ENCODE results near the gene ROBO4. TPM values are rescaled to one million over a fixed set of nuclear protein-coding genes. Genes with fewer than 3 reads are reported as not detected.

ROBO4 gene
- total and polyA plus RNA-seq, 7 donors, result 5.4 to 17.5 (median 14.9) TPM

- no peak overlapping the region for H3K4me3 ChIP-seq
- H3K27ac ChIP-seq, result no peak overlapping the region
- peaks cover 0 to 5% of the 10 kb centered on the region in 2 donors for H3K36me3 ChIP-seq (ENCODE audit: insufficient read depth in 1 of 2, low read depth in 1 of 2)
- WGBS, 3 donors, result 37 to 43% (median 40%) methylated on average over 9 of the region's 9 CpGs
- H3K27me3 ChIP-seq (ENCODE audit: insufficient read depth in 3 of 3, low read length in 2 of 3), result peaks cover 0 to 6% (median 0%) of the 10 kb centered on the region in 3 donors
- no peak for TF ChIP-seq CTCF (IDR thresholded peaks at IDR 0.05)
- ATAC-seq (no peak), DNase-seq (no peak)
- peaks cover 5% of the 10 kb centered on the region for H3K4me1 ChIP-seq
- H3K9me3 ChIP-seq, result no peaks in the 10 kb centered on the region
- intact Hi-C loops (cut with DNase I), result no loop called here
These were observed 6.8 kb downstream of the ROBO4 start for GRCh38 chr11:124890683-124891372.

- Histone ChIP-seq H3K9me3 (no peaks in the 10 kb centered on the region), H3K4me3 (no peak overlapping the region), H3K4me1 (peaks cover 5% of the 10 kb centered on the region), H3K27me3 (ENCODE audit: insufficient read depth in 3 of 3, low read length in 2 of 3) (peaks cover 0 to 6% (median 0%) of the 10 kb centered on the region in 3 donors), H3K36me3 (ENCODE audit: insufficient read depth in 1 of 2, low read depth in 1 of 2) (peaks cover 0 to 5% of the 10 kb centered on the region in 2 donors), H3K27ac (no peak overlapping the region)
- intact Hi-C loops (cut with DNase I), result no loop called here
- WGBS, 3 donors, result 92 to 97% (median 97%) methylated on average over 2 of the region's 2 CpGs
- ATAC-seq (no peak), DNase-seq (no peak)
- TF ChIP-seq CTCF (IDR thresholded peaks at IDR 0.05), result no peak
These were observed 7.5 kb downstream of the ROBO4 start for GRCh38 chr11:124890151-124890550.

- 91 to 100% (median 95%) methylated on average over 2 of the region's 2 CpGs for WGBS, 3 donors
These were observed 8.2 kb downstream of the ROBO4 start for GRCh38 chr11:124889191-124890091.

GRCh38 chr11:124887667-124888013 lies 10.0 kb downstream of the ROBO4 start:
- Histone ChIP-seq H3K27ac (no peak overlapping the region), H3K4me1 (peaks cover 5% of the 10 kb centered on the region), H3K9me3 (no peaks in the 10 kb centered on the region), H3K36me3 (ENCODE audit: insufficient read depth in 1 of 2, low read depth in 1 of 2) (no peaks in the 10 kb centered on the region), H3K27me3 (ENCODE audit: insufficient read depth in 3 of 3, low read length in 2 of 3) (peaks cover 0 to 6% (median 0%) of the 10 kb centered on the region in 3 donors), H3K4me3 (no peak overlapping the region)
- intact Hi-C loops (cut with DNase I), result no loop called here
- ATAC-seq (no peak), DNase-seq (no peak)
- WGBS, 3 donors, result 79 to 88% (median 84%) methylated on average over 3 of the region's 3 CpGs
- TF ChIP-seq CTCF (IDR thresholded peaks at IDR 0.05), result no peak

More at GRCh38 chr11:124889191-124890091, 8.2 kb downstream of the ROBO4 start:
- intact Hi-C loops (cut with DNase I), result no loop called here
- no peak for TF ChIP-seq CTCF (IDR thresholded peaks at IDR 0.05)
- no peak overlapping the region for H3K4me3 ChIP-seq
- peaks cover 0 to 5% of the 10 kb centered on the region in 2 donors for H3K36me3 ChIP-seq (ENCODE audit: insufficient read depth in 1 of 2, low read depth in 1 of 2)
- peaks cover 0 to 6% (median 0%) of the 10 kb centered on the region in 3 donors for H3K27me3 ChIP-seq (ENCODE audit: insufficient read depth in 3 of 3, low read length in 2 of 3)
- H3K27ac ChIP-seq, result no peak overlapping the region
- H3K9me3 ChIP-seq, result no peaks in the 10 kb centered on the region
- peaks cover 5% of the 10 kb centered on the region for H3K4me1 ChIP-seq
- ATAC-seq (no peak), DNase-seq (no peak)

Measured in psoas muscle (tissue), 8 donors.